Ishikawa (cell line): ENCODE results near the gene PTCH1.

Experiments
- CEBPB ChIP-seq: IDR thresholded peaks from 2 replicates; pipeline ENCODE4 v1.6.1; 2012
- CREB1 ChIP-seq: IDR thresholded peaks from 2 replicates; pipeline ENCODE4 v1.6.1; 2012; ENCODE audit warnings: low read depth
- EGR1 ChIP-seq: IDR thresholded peaks from 2 replicates; pipeline ENCODE4 v1.6.1; 2012
- EP300 ChIP-seq: IDR thresholded peaks from 2 replicates; pipeline ENCODE4 v1.6.1; 2012; ENCODE audit warnings: borderline replicate concordance
- FOXM1 ChIP-seq: IDR thresholded peaks from 2 replicates; pipeline ENCODE4 v1.6.1; 2012; ENCODE audit warnings: low read depth, borderline replicate concordance
- MAX ChIP-seq: IDR thresholded peaks from 2 replicates; pipeline ENCODE4 v1.6.1; 2012
- NFIC ChIP-seq: IDR thresholded peaks from 2 replicates; pipeline ENCODE4 v1.6.1; 2012
- RAD21 ChIP-seq: IDR thresholded peaks from 2 replicates; pipeline ENCODE4 v1.6.1; 2012; ENCODE audit warnings: low read depth
- REST ChIP-seq: IDR thresholded peaks from 2 replicates; pipeline ENCODE4 v1.6.1; 2012; ENCODE audit warnings: low read depth, mild to moderate bottlenecking
- TAF1 ChIP-seq: IDR thresholded peaks from 2 replicates; pipeline ENCODE4 v1.6.1; 2012; ENCODE audit warnings: low read depth, mild to moderate bottlenecking
- TCF12 ChIP-seq: IDR thresholded peaks from 2 replicates; pipeline ENCODE4 v1.6.1; 2012; ENCODE audit warnings: low read depth
- TEAD4 ChIP-seq: IDR thresholded peaks from 2 replicates; pipeline ENCODE4 v1.6.1; 2012
- YY1 ChIP-seq: IDR thresholded peaks from 2 replicates; pipeline ENCODE4 v1.6.1; 2012; ENCODE audit warnings: low read depth
- ZBTB7A ChIP-seq: IDR thresholded peaks from 2 replicates; pipeline ENCODE4 v1.6.1; 2012; ENCODE audit warnings: low read depth
- TF ChIP-seq, protein P1 (sequence below): IDR thresholded peaks from 2 replicates; pipeline ENCODE4 v1.6.1; 2012

The PTCH1 gene

GRCh38 chr9:95496687-95497086, 20.1 kb downstream of the PTCH1 start:
- TF ChIP-seq FOXM1 (no peak), TEAD4 (no peak)

- no peak for TF ChIP-seq EP300
- TF ChIP-seq REST, result peak; percentile 68
These were observed 20.8 kb downstream of the PTCH1 start for GRCh38 chr9:95495961-95496360.

GRCh38 chr9:95495529-95495928, 21.2 kb downstream of the PTCH1 start:
- TF ChIP-seq ZBTB7A, result no peak
- no peak for TF ChIP-seq CEBPB
- TF ChIP-seq EP300, result no peak

GRCh38 chr9:95494416-95495371, 22.1 kb downstream of the PTCH1 start:
- TF ChIP-seq YY1 (peak; percentile 64; the same call in 1 of the 2 replicates), EGR1 (no peak), FOXM1 (no peak), REST (peak; percentile 84), CREB1 (0 out of 2 replicates have a peak, but pooled peaks have one; percentile 17), CEBPB (no peak; the same call in 1 of the 2 replicates), MAX (peak; percentile 88), RAD21 (no peak; the same call in 1 of the 2 replicates), TCF12 (peak; percentile 57), ZBTB7A (no peak), TAF1 (0 out of 2 replicates have a peak, but pooled peaks have one; percentile 18), EP300 (no peak), NFIC (peak; percentile 48; the same call in 1 of the 2 replicates), TEAD4 (no peak; the same call in 1 of the 2 replicates)
- TF ChIP-seq, protein P1, sequence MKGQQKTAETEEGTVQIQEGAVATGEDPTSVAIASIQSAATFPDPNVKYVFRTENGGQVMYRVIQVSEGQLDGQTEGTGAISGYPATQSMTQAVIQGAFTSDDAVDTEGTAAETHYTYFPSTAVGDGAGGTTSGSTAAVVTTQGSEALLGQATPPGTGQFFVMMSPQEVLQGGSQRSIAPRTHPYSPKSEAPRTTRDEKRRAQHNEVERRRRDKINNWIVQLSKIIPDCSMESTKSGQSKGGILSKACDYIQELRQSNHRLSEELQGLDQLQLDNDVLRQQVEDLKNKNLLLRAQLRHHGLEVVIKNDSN, result peak; percentile 27; the same call in 1 of the 2 replicates

- 0 out of 2 replicates have a peak, but pooled peaks have one; percentile 1 for TF ChIP-seq CEBPB
- no peak for TF ChIP-seq EP300
These were observed 22.8 kb downstream of the PTCH1 start for GRCh38 chr9:95494022-95494415.

- TF ChIP-seq MAX (no peak), YY1 (no peak), NFIC (no peak), EGR1 (no peak), TAF1 (no peak)
These were observed 23.4 kb downstream of the PTCH1 start for GRCh38 chr9:95493402-95493801.

GRCh38 chr9:95491543-95492320, 25.0 kb downstream of the PTCH1 start:
- TF ChIP-seq TCF12, result no peak
- no peak for TF ChIP-seq CREB1
- TF ChIP-seq EGR1, result no peak
- TF ChIP-seq REST, result no peak
- no peak for TF ChIP-seq CEBPB
- TF ChIP-seq MAX, result no peak
- TF ChIP-seq TEAD4, result no peak
- no peak for TF ChIP-seq NFIC
- TF ChIP-seq, protein P1, result no peak
- no peak for TF ChIP-seq TAF1
- no peak for TF ChIP-seq FOXM1
- TF ChIP-seq ZBTB7A, result no peak
- no peak for TF ChIP-seq RAD21
- no peak for TF ChIP-seq EP300
- TF ChIP-seq YY1, result no peak
